Measurements from ENCODE around the gene C10orf71.

The C10orf71 gene

GRCh38 chr10:49318755-49319154 is 19.8 kb downstream of the C10orf71 start:
- DNase-seq = no peak

GRCh38 chr10:49319206-49319605 is 20.2 kb downstream of the C10orf71 start:
- DNase-seq = no peak

GRCh38 chr10:49320191-49320590 is 21.2 kb downstream of the C10orf71 start:
- no peak for DNase-seq

GRCh38 chr10:49321021-49321420 is 22.1 kb downstream of the C10orf71 start:
- no peak for DNase-seq

GRCh38 chr10:49322371-49323170 is 23.6 kb downstream of the C10orf71 start:
- no peak for DNase-seq

- no peak for DNase-seq
Measured at GRCh38 chr10:49323171-49323895, 24.4 kb downstream of the C10orf71 start.

GRCh38 chr10:49323896-49324270 is 24.9 kb downstream of the C10orf71 start:
- DNase-seq = no peak

- no peak for DNase-seq
Measured at GRCh38 chr10:49324711-49325110, 25.7 kb downstream of the C10orf71 start.

- no peak for DNase-seq
Measured at GRCh38 chr10:49325131-49325915, 26.4 kb downstream of the C10orf71 start.

GRCh38 chr10:49325916-49326783 is 27.2 kb downstream of the C10orf71 start:
- DNase-seq = no peak

GRCh38 chr10:49327036-49327813 is 28.3 kb downstream of the C10orf71 start:
- DNase-seq = no peak

GRCh38 chr10:49328401-49329145 is 29.6 kb downstream of the C10orf71 start:
- DNase-seq = no peak

GRCh38 chr10:49329146-49329505 is 30.2 kb downstream of the C10orf71 start:
- DNase-seq = no peak

GRCh38 chr10:49330127-49330665 is 31.2 kb downstream of the C10orf71 start:
- DNase-seq = no peak

- no peak for DNase-seq
Measured at GRCh38 chr10:49331431-49331830, 32.5 kb downstream of the C10orf71 start.

- DNase-seq = no peak
Measured at GRCh38 chr10:49332333-49332732, 33.4 kb downstream of the C10orf71 start.

GRCh38 chr10:49332768-49333167 is 33.8 kb downstream of the C10orf71 start:
- no peak for DNase-seq

GRCh38 chr10:49333192-49333591 is 34.2 kb downstream of the C10orf71 start:
- DNase-seq = no peak

- no peak for DNase-seq
Measured at GRCh38 chr10:49334964-49335363, 36.0 kb downstream of the C10orf71 start.

GRCh38 chr10:49335364-49335972 is 36.5 kb downstream of the C10orf71 start:
- peak; percentile 5 for DNase-seq
